K562 (cell line): ENCODE results near the gene GJC2.

ENCODE experiments used
- EZH2 ChIP-seq: IDR thresholded peaks from 2 replicates; pipeline ENCODE4 v1.6.1; 2012; ENCODE audit warnings: low read depth, mild to moderate bottlenecking, inconsistent platforms, low read length, borderline replicate concordance
- FOXJ3 ChIP-seq: sonication (generic); formaldehyde crosslinking; IDR thresholded peaks from 2 replicates; pipeline ENCODE4 v1.4.0; 2020; ENCODE audit warnings: mild to moderate bottlenecking, missing genetic modification reagents
- HOMEZ ChIP-seq: fragments of 250-450 bp; sonication (Bioruptor Pico); IDR thresholded peaks from 2 replicates; pipeline ENCODE4 v1.4.0; 2020; ENCODE audit warnings: mild to moderate bottlenecking, moderate library complexity
- JUN ChIP-seq, 2 experiments: sonication (generic) in 1 of 2; formaldehyde crosslinking in 1 of 2; IDR thresholded peaks; 2 replicates each; pipeline versions ENCODE4 v1.6.1 to v1.8.0; 2012 to 2022; ENCODE audit warnings: borderline replicate concordance in 2 of 2, mild to moderate bottlenecking in 2 of 2, improper control_type of control experiment in 1 of 2, low read depth in 1 of 2, low read length in 1 of 2, missing genetic modification reagents in 1 of 2
- MAZ ChIP-seq, 2 experiments: fragments of 450-650 bp in 1 of 2; sonication (generic) in 1 of 2; formaldehyde crosslinking; IDR thresholded peaks in 1 of 2; conservative IDR thresholded peaks in 1 of 2; 2 replicates each; pipeline versions ENCODE4 v1.4.0 to v1.5.0; 2020; ENCODE audit warnings: mild to moderate bottlenecking in 1 of 2, missing genetic modification reagents in 1 of 2
- MTA3 ChIP-seq: fragments of 450-650 bp; formaldehyde crosslinking; IDR thresholded peaks from 2 replicates; pipeline ENCODE4 v1.6.1; 2017; ENCODE audit warnings: mild to moderate bottlenecking, borderline replicate concordance
- NFIC ChIP-seq: fragments of 450-650 bp; IDR thresholded peaks from 2 replicates; pipeline ENCODE4 v1.6.1; 2017; ENCODE audit warnings: mild to moderate bottlenecking, inconsistent platforms
- PHB2 ChIP-seq: fragments of 450-650 bp; IDR thresholded peaks from 2 replicates; pipeline ENCODE4 v1.6.1; 2017; ENCODE audit warnings: low read depth
- POLR2A ChIP-seq: fragments of 450-650 bp; conservative IDR thresholded peaks from 2 replicates; pipeline ENCODE4 v1.6.1; 2016
- SETDB1 ChIP-seq: IDR thresholded peaks from one replicate; pipeline ENCODE4 v1.6.1; 2012; ENCODE audit warnings: low read length, control low read depth, inconsistent platforms
- TEAD2 ChIP-seq: fragments of 450-650 bp; IDR thresholded peaks from 2 replicates; pipeline ENCODE4 v1.6.1; 2016; ENCODE audit warnings: missing genetic modification characterization, control low read depth, missing compliant biosample characterization
- ZBTB1 ChIP-seq: sonication (generic); formaldehyde crosslinking; IDR thresholded peaks from 2 replicates; pipeline ENCODE4 v1.8.1; 2023; ENCODE audit warnings: missing genetic modification reagents, low read depth, mild to moderate bottlenecking, borderline replicate concordance
- TF ChIP-seq, protein P1 (sequence below), 2 experiments: fragments of 450-650 bp; IDR thresholded peaks; 2 replicates each; pipeline ENCODE4 v1.6.1; 2016
- TF ChIP-seq, protein P2 (sequence below), 3 experiments: IDR thresholded peaks in 2 of 3; conservative IDR thresholded peaks in 1 of 3; 2 replicates each; pipeline ENCODE4 v1.5.1; 2011 to 2012; ENCODE audit warnings: low read length in 3 of 3, mild to moderate bottlenecking in 3 of 3, control low read depth in 2 of 3, improper control_type of control experiment in 1 of 3, inconsistent platforms in 1 of 3, low read depth in 1 of 3, mixed read lengths in 1 of 3, moderate library complexity in 1 of 3; ENCODE audit not compliant: insufficient read depth in 2 of 3

GRCh38 chr1:228185641-228185965 is 35.9 kb downstream of the GJC2 start:
- TF ChIP-seq EZH2, result no peak
- TF ChIP-seq HOMEZ (CRISPR knock-in tag), result no peak
- TF ChIP-seq ZBTB1 (CRISPR knock-in tag), result no peak
- no peak for TF ChIP-seq FOXJ3 (CRISPR knock-in tag)
- TF ChIP-seq, protein P1, sequence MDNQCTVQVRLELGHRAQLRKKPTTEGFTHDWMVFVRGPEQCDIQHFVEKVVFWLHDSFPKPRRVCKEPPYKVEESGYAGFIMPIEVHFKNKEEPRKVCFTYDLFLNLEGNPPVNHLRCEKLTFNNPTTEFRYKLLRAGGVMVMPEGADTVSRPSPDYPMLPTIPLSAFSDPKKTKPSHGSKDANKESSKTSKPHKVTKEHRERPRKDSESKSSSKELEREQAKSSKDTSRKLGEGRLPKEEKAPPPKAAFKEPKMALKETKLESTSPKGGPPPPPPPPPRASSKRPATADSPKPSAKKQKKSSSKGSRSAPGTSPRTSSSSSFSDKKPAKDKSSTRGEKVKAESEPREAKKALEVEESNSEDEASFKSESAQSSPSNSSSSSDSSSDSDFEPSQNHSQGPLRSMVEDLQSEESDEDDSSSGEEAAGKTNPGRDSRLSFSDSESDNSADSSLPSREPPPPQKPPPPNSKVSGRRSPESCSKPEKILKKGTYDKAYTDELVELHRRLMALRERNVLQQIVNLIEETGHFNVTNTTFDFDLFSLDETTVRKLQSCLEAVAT (IDR thresholded peaks at IDR 0.05), result no peak
- TF ChIP-seq, protein P2, sequence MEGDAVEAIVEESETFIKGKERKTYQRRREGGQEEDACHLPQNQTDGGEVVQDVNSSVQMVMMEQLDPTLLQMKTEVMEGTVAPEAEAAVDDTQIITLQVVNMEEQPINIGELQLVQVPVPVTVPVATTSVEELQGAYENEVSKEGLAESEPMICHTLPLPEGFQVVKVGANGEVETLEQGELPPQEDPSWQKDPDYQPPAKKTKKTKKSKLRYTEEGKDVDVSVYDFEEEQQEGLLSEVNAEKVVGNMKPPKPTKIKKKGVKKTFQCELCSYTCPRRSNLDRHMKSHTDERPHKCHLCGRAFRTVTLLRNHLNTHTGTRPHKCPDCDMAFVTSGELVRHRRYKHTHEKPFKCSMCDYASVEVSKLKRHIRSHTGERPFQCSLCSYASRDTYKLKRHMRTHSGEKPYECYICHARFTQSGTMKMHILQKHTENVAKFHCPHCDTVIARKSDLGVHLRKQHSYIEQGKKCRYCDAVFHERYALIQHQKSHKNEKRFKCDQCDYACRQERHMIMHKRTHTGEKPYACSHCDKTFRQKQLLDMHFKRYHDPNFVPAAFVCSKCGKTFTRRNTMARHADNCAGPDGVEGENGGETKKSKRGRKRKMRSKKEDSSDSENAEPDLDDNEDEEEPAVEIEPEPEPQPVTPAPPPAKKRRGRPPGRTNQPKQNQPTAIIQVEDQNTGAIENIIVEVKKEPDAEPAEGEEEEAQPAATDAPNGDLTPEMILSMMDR (IDR thresholded peaks at IDR 0.05 in 2 of 3, conservative IDR thresholded peaks at IDR 0.05 in 1 of 3; ENCODE audit: insufficient read depth in 2 of 3, low read depth in 1 of 3, low read length in 3 of 3), result no peak
- TF ChIP-seq PHB2, result no peak
- TF ChIP-seq MAZ (CRISPR knock-in tag; conservative IDR thresholded peaks at IDR 0.05 in 1 of 2, IDR thresholded peaks at IDR 0.05 in 1 of 2), result no peak
- no peak for TF ChIP-seq SETDB1
- TF ChIP-seq TEAD2 (tag), result no peak
- TF ChIP-seq JUN (IDR thresholded peaks at IDR 0.05; ENCODE audit: borderline replicate concordance, low read depth, low read length), result no peak
- TF ChIP-seq JUN (CRISPR knock-in tag; IDR thresholded peaks at IDR 0.05; ENCODE audit: borderline replicate concordance), result no peak
- no peak for TF ChIP-seq POLR2A
- TF ChIP-seq NFIC, result no peak
- no peak for TF ChIP-seq MTA3
